Head of caudate nucleus (tissue), 42 donors: ENCODE data around the gene COASY.

Experiments
- DNase-seq, 42 donors: peaks; one replicate each; pipeline versions ENCODE4 v3.0.0 to v3.0.0-alpha.2; 2020 to 2021; ENCODE audit warnings: mixed read lengths in 7 of 42
- intact Hi-C: fragments of 100-400 bp; cut with DNase I; formaldehyde crosslinking; loops from one replicate; pipeline ENCODE4 v1.15.0; 2022

COASY gene

DNA sequence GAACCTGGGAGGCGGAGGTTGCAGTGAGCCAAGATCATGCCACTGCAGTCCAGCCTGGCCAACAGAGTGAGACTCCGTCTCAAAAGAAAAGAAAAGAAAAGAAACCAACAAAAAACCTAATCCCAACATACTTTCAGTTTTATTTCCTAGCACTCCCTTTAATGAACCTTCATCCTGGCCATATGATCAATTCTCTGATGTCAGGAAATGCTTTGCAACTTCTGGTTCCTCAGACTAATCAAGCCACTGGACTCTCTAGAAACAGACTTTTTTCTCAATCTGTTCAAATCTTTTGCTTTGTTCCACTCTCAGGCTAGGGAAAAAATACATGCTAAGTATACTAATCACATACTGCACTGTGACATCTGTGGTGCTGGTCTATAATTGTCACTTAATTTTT is 28.9 kb downstream of the COASY start:
- intact Hi-C loops: no loop called here
- no peak for DNase-seq

GRCh38 chr17:42591411-42591810 is 29.5 kb downstream of the COASY start:
- no peak for DNase-seq
- intact Hi-C loops: no loop called here

DNA sequence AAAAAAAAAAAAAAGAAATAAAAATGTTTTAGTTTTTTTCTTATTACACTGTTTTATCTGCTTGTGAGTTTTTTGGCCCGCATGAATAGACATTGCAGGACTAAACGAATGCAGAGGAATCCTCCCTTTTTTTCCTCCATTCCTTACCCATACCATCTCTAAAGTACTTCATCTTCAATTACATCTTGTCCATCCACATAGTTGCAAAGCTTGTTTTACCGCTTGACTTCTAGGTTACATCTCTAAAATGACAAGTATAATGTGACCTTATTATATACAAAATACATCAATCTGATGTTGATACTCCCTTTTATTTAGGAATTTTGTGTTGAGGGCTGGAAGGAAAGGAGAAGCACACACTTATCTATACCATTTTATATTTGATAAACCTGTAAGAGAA is 34.4 kb downstream of the COASY start:
- no peak for DNase-seq
- intact Hi-C loops: no loop called here

DNA sequence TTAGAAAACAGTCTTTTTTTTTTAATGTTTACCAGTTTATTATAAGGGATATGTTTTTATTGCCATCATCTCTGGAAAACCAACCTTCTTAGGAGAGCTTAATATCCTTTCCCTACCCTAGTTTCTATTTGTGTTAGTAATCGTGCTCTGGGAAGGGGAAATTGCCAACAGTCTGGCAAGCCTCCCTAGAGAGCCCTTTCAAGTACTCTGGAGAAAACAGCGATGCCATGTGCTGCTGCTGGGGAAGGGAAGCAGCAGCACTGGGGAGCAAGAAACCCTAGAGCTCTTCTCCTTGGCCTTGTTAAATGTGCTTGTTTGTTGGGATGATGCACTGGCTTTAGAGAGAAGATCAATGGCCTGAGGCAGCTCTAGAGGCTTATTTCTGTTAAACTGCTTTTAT is 37.0 kb downstream of the COASY start:
- peak in 21 of 42 donors; percentile 3 to 67 (median 29) for DNase-seq

GRCh38 chr17:42603318-42603717 is 41.4 kb downstream of the COASY start:
- intact Hi-C loops: no loop called here
- DNase-seq: no peak

More for the DNA sequence above, 37.0 kb downstream of the COASY start:
- intact Hi-C loops: no loop called here

DNA sequence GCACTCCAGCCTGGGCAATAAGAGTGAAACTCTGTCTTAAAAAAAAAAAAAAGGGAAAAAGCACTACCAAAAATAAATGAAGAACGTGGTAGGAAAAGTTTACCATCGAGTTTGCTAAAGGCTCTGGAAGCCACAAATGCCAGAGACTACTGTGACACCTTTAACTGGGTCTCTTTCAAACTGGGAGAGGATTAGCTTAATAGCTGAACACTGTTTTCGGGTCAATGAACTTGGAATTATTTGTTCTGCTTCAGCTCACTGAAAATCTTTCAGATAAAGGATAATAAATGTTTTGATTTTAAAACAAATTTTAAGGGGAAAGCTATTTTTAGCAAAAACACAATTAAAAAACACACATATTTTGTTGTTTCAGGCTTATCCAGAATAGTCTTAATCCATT is 45.8 kb downstream of the COASY start:
- intact Hi-C loops: loop anchor here (5.0 kb wide), 1 partner anchor 70 kb away; the partner anchor contains the start of gene PLEKHH3
- DNase-seq: no peak

DNA sequence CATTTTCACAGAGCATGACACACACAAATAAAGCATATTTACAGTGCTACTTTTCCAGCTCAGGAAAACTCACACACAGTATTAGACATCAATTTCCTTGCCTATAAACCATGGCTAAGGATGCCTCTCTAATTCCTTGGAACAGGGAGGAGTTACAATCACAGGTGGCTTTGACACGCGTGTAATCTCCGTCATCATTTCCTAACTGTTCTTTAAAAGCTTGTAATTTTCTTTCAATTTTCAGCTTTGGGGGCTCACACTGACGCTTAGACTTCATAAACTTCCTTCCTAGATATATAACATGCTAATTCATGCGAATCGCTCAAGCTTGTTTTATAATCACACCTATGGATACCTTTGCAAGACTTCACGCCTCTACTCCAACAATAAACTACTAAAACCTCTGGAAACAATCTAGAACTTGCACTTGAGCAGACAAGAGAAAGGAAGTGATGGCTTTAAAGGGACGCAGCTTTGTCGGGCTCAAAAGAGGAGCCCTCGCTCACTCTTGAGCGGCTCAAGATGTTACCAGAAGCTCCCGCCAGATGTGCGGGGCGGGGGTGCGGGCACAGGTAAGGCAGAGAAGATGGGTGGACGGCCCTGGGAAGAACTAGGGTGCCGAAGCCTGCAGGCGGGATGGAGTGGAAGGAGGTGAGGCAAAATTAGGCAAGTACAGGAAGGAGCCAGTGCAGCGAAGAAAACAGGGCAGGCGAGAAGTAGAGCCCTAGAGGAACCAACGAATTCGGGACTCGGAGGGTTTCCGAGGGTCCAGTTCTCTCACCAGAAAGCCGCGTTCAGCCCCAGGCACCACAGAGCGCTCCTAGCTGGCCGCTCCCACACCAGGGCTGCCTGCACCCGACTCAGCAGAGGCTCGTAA is 46.6 kb downstream of the COASY start:
- peak in 1 of 42 donors; percentile 57 for DNase-seq

DNA sequence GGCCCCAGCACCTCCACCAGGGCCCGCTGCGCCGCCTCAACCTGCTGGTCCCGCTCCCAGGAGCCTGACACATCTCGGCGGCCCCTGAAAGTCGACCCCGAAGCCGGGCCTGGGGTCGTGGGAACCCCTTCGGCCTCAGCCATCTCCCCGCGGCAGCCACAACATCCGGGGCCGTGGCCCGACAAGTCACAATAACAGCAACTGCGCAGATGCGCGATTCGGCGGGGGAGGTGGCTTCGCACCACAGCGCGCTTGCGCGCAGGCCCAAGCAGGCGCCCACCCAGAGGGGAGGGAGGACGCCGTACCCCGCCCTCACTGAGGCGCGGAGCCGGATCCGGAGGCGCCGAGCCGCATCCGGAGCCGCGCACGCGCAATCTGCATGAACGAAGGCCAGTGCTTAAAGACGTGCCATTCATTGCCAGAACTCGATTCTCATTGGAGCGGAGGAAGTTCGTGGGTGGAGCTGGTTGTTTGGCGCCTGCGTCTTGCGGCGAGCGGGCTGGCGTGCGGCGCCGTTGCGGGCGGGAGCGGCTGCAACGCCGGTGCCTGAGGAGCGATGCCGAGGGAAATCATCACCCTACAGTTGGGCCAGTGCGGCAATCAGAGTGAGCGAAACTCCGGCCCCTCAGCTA is 47.4 kb downstream of the COASY start, which contains the start of the genes RETREG3 and TUBG1:
Gene RETREG3, minus strand, starts transcription at position 193 of the 632 bp plus-strand sequence. Its CDS starts 50 bp downstream, at position 143.
Gene TUBG1, plus strand, starts transcription at position 502 of the 632 bp plus-strand sequence. Its CDS starts 55 bp downstream, at position 557.
- intact Hi-C loops: loop anchor here (5.0 kb wide), 1 partner anchor 68 kb away; the partner anchor contains the start of gene PLEKHH3
- peak; percentile 96 to 100 (median 99) for DNase-seq

More for the DNA sequence above, 46.6 kb downstream of the COASY start:
- intact Hi-C loops: loop anchor here (5.0 kb wide), 1 partner anchor 69 kb away; the partner anchor contains the start of gene PLEKHH3

DNA sequence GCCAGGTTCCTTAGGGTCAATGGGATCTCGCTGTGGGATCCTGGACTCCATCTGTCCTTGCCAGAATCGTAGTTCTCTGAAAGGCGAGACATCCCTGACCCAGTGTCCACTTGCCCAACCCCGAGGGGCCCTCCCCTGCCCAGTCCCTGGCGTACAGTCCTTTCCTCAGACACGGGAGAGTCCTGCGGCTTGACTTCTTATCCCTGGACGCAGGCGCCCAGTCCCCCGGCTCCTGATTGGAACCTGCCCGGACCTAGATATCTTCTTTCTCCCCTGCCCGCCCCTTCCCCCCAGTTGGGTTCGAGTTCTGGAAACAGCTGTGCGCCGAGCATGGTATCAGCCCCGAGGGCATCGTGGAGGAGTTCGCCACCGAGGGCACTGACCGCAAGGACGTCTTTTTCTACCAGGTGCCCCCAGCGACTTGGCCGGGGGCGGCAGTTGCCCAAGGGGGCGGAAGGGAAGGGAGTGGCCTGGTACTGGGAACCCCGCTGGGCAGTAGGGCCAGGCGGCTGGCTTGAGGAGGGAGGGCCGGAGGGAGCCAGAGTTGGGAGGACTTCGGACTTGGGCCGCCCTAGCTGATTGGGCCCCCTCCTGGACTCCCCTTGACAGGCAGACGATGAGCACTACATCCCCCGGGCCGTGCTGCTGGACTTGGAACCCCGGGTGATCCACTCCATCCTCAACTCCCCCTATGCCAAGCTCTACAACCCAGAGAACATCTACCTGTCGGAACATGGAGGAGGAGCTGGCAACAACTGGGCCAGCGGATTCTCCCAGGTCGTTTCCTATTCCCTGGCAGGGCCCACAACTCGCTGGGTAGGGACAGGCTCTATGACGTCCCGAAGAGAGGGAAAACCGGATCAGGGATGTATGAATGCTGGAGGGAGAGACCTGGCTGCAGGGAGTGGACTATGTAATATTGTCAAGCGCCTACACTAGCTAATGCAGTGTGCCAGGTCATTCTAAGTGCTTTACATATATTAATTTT is 48.2 kb downstream of the COASY start:
- intact Hi-C loops: loop anchor here (5.0 kb wide), 1 partner anchor 67 kb away; the partner anchor contains the start of gene PLEKHH3
- peak in 3 of 42 donors; percentile 2 to 51 (median 19) for DNase-seq

DNA sequence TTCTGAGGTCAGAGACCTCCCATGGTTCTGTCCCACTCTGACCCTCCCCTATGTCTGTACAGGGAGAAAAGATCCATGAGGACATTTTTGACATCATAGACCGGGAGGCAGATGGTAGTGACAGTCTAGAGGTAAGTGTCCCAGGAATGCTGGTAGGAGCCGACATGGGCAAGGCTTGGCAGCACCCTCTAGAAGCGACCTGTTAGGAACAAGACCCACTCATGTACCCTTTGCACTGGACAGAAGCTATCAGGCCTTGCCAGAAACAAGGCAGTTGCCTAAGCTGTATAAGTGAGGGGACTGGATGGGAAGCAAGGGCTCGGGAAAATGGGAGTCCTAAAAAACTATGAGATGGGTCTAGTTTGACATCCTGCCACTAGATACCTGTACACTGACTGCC is 50.1 kb downstream of the COASY start:
- no peak for DNase-seq
- intact Hi-C loops: no loop called here

- DNase-seq: no peak
- intact Hi-C loops: no loop called here
Observed at GRCh38 chr17:42613699-42614295, 51.8 kb downstream of the COASY start.
